ENCODE results near the gene SLC38A10.
A peak's percentile ranks its signal among the peaks of the same experiment; 100 is the strongest.
"Not testable (repeated sequence)": the region's sequence is repeated elsewhere in the genome, so short reads cannot be mapped to it uniquely, and the experiment has no call there.

Gene SLC38A10

GRCh38 chr17:81310949-81311550 is 15.9 kb upstream of the SLC38A10 start:
- no peak for DNase-seq

- DNase-seq = no peak
Observed at GRCh38 chr17:81309859-81310839, 15.0 kb upstream of the SLC38A10 start.

DNA sequence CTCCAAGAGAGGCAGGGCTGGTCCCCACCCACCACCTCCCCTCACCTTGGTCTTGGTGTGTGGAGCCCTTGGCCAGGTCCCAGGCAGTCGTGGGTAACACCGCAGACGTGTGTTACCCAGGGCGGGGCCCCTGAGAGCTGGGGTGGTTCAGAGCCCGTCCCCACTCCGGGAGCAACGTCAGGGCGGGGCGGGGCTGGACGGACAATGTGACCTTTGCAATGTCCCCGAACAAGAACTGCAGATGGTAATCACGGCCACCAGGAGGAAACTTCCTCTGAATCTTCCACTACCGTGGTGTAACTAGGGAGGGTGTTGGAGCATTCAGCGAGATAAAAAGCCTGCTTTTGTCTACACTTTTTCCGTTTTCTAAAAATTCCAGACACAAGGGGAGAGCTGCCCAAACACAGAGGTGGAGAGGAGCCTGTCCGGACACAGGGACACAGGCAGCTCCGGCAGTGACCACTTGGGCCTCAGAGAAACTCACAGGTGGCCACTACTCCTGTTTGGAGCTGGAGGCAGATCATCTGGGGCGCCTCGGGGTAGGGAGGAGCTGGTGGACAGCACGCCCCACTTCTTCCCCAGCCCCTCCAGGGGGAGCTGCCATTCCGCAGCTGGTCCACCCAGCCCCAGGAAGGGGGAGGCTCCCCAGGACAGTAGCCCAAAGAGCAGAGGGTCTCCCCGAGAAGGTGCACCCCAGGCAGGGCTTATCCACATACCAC is 14.2 kb upstream of the SLC38A10 start:
- DNase-seq = peak; percentile 24

GRCh38 chr17:81308784-81309139 is 13.7 kb upstream of the SLC38A10 start:
- DNase-seq = not testable (repeated sequence)

DNA sequence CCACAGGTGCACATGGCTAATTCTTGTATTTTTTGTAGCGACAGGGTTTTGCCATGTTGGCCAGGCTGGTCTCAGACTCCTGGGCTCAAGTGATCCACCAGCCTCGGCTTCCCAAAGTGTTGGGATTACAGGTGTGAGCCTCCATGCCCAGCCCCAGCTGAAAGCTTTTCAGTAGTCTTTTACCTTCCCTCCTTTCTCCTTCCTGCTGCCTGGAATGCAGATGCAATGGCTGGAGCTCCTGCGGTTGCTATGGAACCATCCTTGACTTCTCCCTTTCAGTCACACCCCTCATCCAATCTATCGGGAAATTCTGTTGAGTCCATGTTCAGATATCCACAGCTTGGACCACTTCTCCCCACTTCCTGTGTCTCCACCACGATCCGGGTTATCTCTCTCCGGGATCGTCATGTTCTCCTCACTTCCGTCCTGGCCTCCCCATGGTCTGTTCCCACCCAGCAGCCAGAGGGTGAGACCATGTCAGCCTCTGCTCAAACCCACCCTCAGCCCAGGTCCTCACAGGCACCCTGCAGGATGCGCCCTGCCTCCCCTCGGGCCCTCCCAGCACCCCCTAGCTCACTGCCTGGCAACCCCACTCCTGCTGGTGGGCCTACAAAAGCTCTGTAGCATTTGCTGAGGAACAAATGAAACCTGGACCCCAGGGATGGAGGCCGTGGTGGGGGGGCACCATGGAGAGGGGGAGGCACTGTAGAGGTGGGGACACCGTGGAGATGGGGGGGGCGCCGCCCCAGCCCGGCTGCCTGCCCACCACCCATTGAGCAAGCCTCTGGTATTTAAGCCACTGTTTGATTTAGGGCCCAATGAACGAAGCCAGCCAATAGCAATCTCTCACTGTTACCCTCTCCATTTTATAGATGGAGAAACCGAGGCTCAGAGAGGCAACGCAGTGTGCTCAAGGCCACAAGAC is 12.8 kb upstream of the SLC38A10 start:
- DNase-seq = no peak

GRCh38 chr17:81306898-81307510 is 11.9 kb upstream of the SLC38A10 start:
- no peak for DNase-seq

GRCh38 chr17:81306491-81306890 is 11.4 kb upstream of the SLC38A10 start:
- DNase-seq = no peak

- no peak for DNase-seq
Observed at GRCh38 chr17:81305051-81305630, 10.0 kb upstream of the SLC38A10 start.

DNA sequence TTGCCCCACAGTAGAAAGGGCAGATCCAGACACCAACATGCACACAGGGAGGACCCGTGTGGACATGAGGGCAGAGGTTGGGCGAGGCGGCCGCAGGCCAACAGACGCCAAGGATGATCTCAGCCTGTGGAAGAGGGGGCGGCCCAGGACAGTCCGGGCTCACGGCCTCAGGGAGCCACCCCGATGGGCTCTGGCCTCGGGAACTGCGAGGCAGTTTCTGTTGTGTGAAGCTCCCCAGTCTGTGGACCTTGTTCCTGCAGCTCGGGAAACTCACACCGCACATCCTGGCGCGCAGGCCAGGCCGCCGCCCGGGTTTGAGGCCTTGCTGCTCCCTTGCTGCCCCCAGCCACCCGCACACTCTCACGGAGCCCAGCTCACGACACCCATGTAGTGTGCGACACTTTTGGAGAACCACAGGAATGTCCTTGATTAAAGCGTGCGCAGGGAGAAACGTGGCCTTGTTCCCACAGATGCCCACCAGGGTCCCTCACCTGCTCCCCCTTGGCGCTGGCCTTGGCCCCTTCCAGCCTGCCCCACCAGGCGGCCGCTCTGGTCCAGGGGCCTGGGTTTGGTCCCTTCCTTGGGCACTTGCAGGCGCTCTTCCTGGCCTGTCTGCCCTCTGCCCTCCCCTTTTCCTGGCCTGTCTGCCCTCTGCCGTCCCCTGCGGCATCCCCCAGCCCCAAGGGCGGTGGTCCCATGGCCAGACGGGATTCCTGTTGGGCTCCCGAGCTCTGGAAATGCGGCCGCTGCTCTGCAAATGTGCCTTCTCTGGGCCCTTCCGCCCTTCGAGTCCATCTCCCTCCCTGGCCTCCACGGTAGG is 9.3 kb upstream of the SLC38A10 start:
- no peak for DNase-seq

GRCh38 chr17:81303385-81303784 is 8.3 kb upstream of the SLC38A10 start:
- DNase-seq = no peak

GRCh38 chr17:81302861-81303333 is 7.8 kb upstream of the SLC38A10 start:
- DNase-seq = no peak

DNA sequence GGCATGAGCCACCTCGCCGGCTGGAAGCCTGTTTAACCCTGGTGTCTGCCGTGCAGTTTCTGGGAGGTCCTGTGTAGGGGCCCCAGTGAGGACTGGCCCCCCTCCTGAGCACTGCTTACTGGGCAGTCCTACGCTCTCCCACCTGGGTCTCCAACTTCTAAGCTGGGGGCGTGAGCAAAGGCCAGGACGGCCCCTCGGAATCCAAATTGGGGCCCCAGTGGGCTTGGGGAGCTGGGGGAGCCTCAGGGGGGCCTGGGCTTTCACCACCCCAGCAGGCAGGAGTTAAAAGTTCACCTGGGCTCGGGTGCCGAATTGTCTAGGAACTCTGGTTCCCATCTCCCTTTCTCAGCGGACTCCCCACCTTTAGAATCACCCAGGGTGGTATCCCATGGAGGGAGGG is 7.2 kb upstream of the SLC38A10 start:
- no peak for DNase-seq

DNA sequence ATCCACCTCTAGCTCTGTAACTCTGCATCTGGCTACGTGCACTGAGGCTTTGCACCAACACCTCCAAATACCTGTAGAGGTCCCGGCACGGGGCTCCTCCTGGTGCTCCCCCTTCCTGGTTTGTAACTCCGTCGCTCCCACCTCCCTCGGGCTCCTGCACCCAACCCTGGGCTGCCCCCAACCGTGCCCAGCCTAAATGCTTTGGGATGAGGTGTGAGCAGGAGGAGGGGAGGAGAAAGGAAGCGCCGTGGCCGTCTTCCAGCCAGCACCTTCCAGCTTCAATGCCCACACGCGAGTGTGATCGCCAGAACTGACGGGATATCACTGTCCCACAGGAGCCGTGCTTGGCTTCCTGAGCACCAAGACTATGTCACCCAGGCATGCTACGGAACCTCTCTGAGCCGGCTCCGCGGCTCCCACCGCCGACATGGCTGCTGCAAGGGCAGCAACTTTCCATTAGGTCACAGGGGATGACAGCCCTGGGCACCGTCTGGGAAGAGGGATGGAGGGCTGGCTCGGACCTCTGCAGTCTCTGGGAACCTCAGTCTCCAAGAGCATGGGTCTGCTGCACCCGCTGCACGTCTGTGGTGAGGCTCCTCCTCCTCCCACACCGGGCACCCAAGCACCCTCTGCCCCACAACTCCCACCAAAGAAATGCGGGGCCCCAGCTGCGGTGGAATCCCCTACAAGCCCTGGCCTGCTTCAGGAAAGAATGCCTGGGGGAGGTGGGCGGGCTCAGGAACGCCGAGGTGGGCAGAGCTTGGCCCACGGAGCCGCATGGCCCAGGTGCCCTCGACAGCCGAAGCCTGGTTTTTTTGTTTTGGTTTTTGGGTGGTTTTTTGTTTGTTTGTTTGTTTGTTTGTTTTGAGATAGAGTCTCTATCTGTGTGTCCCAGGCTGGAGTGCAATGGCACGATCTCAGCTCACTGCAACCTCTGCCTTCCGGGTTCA is 6.4 kb upstream of the SLC38A10 start:
- DNase-seq = no peak

- DNase-seq = no peak
Observed at GRCh38 chr17:81300586-81301155, 5.6 kb upstream of the SLC38A10 start.

GRCh38 chr17:81299846-81300585 is 4.9 kb upstream of the SLC38A10 start:
- no peak for DNase-seq

GRCh38 chr17:81298991-81299738 is 4.1 kb upstream of the SLC38A10 start:
- no peak for DNase-seq

DNA sequence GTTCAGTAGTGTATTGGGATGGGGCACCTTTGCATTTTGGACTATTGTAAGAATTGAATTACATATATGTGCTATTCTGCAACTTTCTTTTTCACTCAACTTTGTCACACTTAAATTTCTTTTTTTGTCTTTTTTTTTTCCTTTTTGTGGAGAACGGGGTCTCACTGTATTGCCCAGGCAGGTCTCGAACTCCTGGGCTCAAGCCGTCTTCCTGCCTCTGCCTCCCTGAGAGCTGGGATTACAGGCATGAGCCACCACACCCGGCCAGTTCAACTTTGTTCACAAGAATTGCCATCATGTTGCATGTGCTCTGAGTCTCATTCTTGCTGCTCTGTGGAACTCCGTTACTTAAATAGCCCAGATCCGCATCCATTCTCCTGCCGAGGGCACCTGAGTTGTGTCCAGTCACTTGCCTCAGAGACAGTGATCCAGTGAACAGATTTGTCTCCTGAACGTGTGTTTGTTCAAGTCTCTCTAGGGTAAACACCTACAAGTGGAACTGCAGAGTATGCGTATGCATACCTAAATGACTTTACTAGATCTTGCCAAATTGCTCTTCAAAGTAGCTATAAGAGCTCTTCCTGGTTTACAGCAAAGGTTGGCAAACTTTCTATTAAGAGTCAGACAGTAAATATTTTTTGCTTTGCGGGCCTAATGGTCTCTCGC is 3.4 kb upstream of the SLC38A10 start:
- no peak for DNase-seq
